K562 (cell line): ENCODE data around the gene HELZ.

ENCODE experiments used
- BHLHE40 ChIP-seq: IDR thresholded peaks from 2 replicates; pipeline ENCODE4 v1.6.1; 2011; ENCODE audit warnings: low read length, improper control_type of control experiment
- CHD2 ChIP-seq: IDR thresholded peaks from 2 replicates; pipeline ENCODE4 v1.6.1; 2011; ENCODE audit warnings: low read depth, low read length
- CREM ChIP-seq: IDR thresholded peaks from 2 replicates; pipeline ENCODE4 v1.6.1; 2014; ENCODE audit warnings: antibody characterized with exemption, low read depth
- FOXK1 ChIP-seq: sonication (generic); formaldehyde crosslinking; IDR thresholded peaks from 2 replicates; pipeline ENCODE4 v1.8.0; 2022; ENCODE audit warnings: missing genetic modification reagents, mild to moderate bottlenecking, borderline replicate concordance
- HMG20B ChIP-seq: fragments of 250-450 bp; sonication (Bioruptor Pico); IDR thresholded peaks from 2 replicates; pipeline ENCODE4 v1.5.0; 2021; ENCODE audit warnings: mild to moderate bottlenecking
- ILK ChIP-seq: fragments of 450-650 bp; IDR thresholded peaks from 2 replicates; pipeline ENCODE4 v1.6.1; 2016; ENCODE audit warnings: missing genetic modification characterization, low read depth, mild to moderate bottlenecking, missing compliant biosample characterization, moderate library complexity, borderline replicate concordance
- POLR2A ChIP-seq: fragments of 450-650 bp; conservative IDR thresholded peaks from 2 replicates; pipeline ENCODE4 v1.6.1; 2016
- TCF3 ChIP-seq: sonication (generic); formaldehyde crosslinking; IDR thresholded peaks from 2 replicates; pipeline ENCODE4 v1.4.0; 2020; ENCODE audit warnings: mild to moderate bottlenecking, missing genetic modification reagents
- TF ChIP-seq, protein P1 (sequence below), 2 experiments: fragments of 450-650 bp; formaldehyde crosslinking in 1 of 2; IDR thresholded peaks; 2 replicates each; pipeline versions ENCODE4 v1.4.0 to v1.6.1; 2014 to 2020; ENCODE audit warnings: mild to moderate bottlenecking in 2 of 2, borderline replicate concordance in 1 of 2, low read depth in 1 of 2
- TF ChIP-seq, protein P2 (sequence below): fragments of 250-450 bp; sonication (Bioruptor Pico); IDR thresholded peaks from 2 replicates; pipeline ENCODE4 v1.4.0; 2020; ENCODE audit warnings: mild to moderate bottlenecking, moderate library complexity
- TF ChIP-seq, protein P3 (sequence below), 3 experiments: IDR thresholded peaks in 2 of 3; conservative IDR thresholded peaks in 1 of 3; 2 replicates each; pipeline ENCODE4 v1.5.1; 2011 to 2012; ENCODE audit warnings: low read length in 3 of 3, mild to moderate bottlenecking in 3 of 3, control low read depth in 2 of 3, improper control_type of control experiment in 1 of 3, inconsistent platforms in 1 of 3, low read depth in 1 of 3, mixed read lengths in 1 of 3, moderate library complexity in 1 of 3; ENCODE audit not compliant: insufficient read depth in 2 of 3

DNA sequence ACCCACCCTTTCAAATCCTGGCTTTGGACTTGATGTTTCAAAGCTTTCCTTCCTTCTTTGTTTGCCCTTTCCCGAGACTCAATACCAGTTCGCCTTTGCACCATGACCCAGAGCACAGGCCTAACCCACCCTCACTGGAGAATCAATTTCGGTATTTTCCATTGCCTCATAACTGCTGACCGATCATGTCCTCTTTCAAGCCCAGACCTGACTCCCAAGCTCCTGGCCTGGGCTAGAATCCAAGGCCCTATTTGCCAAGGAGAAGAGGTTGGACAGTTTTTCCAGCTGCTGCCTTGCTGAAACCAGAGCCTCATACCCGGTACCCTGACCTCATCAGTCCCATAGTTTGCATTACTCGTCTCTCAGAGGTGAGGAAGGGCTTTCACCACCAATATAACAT is 35.3 kb upstream of the HELZ start:
- TF ChIP-seq, protein P1, sequence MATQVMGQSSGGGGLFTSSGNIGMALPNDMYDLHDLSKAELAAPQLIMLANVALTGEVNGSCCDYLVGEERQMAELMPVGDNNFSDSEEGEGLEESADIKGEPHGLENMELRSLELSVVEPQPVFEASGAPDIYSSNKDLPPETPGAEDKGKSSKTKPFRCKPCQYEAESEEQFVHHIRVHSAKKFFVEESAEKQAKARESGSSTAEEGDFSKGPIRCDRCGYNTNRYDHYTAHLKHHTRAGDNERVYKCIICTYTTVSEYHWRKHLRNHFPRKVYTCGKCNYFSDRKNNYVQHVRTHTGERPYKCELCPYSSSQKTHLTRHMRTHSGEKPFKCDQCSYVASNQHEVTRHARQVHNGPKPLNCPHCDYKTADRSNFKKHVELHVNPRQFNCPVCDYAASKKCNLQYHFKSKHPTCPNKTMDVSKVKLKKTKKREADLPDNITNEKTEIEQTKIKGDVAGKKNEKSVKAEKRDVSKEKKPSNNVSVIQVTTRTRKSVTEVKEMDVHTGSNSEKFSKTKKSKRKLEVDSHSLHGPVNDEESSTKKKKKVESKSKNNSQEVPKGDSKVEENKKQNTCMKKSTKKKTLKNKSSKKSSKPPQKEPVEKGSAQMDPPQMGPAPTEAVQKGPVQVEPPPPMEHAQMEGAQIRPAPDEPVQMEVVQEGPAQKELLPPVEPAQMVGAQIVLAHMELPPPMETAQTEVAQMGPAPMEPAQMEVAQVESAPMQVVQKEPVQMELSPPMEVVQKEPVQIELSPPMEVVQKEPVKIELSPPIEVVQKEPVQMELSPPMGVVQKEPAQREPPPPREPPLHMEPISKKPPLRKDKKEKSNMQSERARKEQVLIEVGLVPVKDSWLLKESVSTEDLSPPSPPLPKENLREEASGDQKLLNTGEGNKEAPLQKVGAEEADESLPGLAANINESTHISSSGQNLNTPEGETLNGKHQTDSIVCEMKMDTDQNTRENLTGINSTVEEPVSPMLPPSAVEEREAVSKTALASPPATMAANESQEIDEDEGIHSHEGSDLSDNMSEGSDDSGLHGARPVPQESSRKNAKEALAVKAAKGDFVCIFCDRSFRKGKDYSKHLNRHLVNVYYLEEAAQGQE (IDR thresholded peaks at IDR 0.05; ENCODE audit: borderline replicate concordance) = no peak
- TF ChIP-seq, protein P1 (CRISPR knock-in tag; IDR thresholded peaks at IDR 0.05; ENCODE audit: low read depth) = no peak
- no peak for TF ChIP-seq FOXK1 (CRISPR knock-in tag)
- TF ChIP-seq, protein P2, sequence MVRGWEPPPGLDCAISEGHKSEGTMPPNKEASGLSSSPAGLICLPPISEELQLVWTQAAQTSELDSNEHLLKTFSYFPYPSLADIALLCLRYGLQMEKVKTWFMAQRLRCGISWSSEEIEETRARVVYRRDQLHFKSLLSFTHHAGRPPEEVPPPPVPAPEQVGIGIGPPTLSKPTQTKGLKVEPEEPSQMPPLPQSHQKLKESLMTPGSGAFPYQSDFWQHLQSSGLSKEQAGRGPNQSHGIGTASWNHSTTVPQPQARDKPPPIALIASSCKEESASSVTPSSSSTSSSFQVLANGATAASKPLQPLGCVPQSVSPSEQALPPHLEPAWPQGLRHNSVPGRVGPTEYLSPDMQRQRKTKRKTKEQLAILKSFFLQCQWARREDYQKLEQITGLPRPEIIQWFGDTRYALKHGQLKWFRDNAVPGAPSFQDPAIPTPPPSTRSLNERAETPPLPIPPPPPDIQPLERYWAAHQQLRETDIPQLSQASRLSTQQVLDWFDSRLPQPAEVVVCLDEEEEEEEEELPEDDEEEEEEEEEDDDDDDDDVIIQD (CRISPR knock-in tag) = no peak
- TF ChIP-seq CHD2 = no peak
- no peak for TF ChIP-seq ILK (tag)
- no peak for TF ChIP-seq POLR2A
- TF ChIP-seq, protein P3, sequence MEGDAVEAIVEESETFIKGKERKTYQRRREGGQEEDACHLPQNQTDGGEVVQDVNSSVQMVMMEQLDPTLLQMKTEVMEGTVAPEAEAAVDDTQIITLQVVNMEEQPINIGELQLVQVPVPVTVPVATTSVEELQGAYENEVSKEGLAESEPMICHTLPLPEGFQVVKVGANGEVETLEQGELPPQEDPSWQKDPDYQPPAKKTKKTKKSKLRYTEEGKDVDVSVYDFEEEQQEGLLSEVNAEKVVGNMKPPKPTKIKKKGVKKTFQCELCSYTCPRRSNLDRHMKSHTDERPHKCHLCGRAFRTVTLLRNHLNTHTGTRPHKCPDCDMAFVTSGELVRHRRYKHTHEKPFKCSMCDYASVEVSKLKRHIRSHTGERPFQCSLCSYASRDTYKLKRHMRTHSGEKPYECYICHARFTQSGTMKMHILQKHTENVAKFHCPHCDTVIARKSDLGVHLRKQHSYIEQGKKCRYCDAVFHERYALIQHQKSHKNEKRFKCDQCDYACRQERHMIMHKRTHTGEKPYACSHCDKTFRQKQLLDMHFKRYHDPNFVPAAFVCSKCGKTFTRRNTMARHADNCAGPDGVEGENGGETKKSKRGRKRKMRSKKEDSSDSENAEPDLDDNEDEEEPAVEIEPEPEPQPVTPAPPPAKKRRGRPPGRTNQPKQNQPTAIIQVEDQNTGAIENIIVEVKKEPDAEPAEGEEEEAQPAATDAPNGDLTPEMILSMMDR (IDR thresholded peaks at IDR 0.05 in 2 of 3, conservative IDR thresholded peaks at IDR 0.05 in 1 of 3; ENCODE audit: insufficient read depth in 2 of 3, low read depth in 1 of 3, low read length in 3 of 3) = no peak
- no peak for TF ChIP-seq HMG20B (CRISPR knock-in tag)
- no peak for TF ChIP-seq CREM
- no peak for TF ChIP-seq TCF3
- no peak for TF ChIP-seq BHLHE40
